ENCODE data around the gene GPX4.

DNA sequence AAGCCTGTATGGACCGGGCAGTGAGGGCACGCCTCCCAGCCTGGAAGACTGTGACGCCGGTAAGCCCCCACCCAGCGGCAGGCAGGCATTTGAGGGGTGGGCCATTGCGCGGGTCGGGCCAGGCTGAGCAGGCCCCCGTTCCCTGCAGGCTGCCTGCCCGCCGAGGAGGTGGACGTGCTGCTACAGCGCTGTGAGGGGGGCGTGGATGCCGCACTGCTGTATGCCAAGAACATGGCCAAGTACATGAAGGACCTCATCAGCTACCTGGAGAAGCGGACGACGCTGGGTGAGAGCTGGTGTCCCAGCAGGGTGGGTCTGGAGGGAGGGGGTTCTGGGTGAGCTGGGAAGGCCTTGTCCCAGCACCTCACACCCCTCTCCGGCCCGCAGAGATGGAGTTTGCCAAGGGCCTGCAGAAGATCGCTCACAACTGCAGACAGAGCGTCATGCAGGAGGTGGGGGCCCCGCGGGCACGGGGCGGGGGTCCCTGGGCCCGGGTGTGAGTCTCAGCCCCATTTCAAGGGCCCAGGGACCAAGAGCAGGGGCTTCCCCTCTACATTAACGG lies 29.8 kb upstream of the GPX4 start:
- TF ChIP-seq CHD2 (IDR thresholded peaks at IDR 0.05; ENCODE audit: borderline replicate concordance, low read depth, low read length): no peak
- no peak for TF ChIP-seq ASH2L (IDR thresholded peaks at IDR 0.05; ENCODE audit: borderline replicate concordance, low read depth)
- TF ChIP-seq, protein P1, sequence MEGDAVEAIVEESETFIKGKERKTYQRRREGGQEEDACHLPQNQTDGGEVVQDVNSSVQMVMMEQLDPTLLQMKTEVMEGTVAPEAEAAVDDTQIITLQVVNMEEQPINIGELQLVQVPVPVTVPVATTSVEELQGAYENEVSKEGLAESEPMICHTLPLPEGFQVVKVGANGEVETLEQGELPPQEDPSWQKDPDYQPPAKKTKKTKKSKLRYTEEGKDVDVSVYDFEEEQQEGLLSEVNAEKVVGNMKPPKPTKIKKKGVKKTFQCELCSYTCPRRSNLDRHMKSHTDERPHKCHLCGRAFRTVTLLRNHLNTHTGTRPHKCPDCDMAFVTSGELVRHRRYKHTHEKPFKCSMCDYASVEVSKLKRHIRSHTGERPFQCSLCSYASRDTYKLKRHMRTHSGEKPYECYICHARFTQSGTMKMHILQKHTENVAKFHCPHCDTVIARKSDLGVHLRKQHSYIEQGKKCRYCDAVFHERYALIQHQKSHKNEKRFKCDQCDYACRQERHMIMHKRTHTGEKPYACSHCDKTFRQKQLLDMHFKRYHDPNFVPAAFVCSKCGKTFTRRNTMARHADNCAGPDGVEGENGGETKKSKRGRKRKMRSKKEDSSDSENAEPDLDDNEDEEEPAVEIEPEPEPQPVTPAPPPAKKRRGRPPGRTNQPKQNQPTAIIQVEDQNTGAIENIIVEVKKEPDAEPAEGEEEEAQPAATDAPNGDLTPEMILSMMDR (IDR thresholded peaks at IDR 0.05 in 2 of 3, conservative IDR thresholded peaks at IDR 0.05 in 1 of 3; ENCODE audit: control insufficient read depth in 2 of 3, extremely low read depth in 1 of 3, insufficient read depth in 1 of 3, low read depth in 3 of 3, low read length in 3 of 3): no peak
- no peak for TF ChIP-seq RB1 (IDR thresholded peaks at IDR 0.05; ENCODE audit: borderline replicate concordance)
- TF ChIP-seq POLR2AphosphoS5 (IDR thresholded peaks at IDR 0.05; ENCODE audit: low read length): no peak
- TF ChIP-seq HCFC1 (IDR thresholded peaks at IDR 0.05; ENCODE audit: low read length): no peak
- TF ChIP-seq, protein P2, sequence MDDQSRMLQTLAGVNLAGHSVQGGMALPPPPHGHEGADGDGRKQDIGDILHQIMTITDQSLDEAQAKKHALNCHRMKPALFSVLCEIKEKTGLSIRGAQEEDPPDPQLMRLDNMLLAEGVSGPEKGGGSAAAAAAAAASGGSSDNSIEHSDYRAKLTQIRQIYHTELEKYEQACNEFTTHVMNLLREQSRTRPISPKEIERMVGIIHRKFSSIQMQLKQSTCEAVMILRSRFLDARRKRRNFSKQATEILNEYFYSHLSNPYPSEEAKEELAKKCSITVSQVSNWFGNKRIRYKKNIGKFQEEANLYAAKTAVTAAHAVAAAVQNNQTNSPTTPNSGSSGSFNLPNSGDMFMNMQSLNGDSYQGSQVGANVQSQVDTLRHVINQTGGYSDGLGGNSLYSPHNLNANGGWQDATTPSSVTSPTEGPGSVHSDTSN (IDR thresholded peaks at IDR 0.05; ENCODE audit: insufficient replicate concordance, low read depth, low read length): no peak
- TF ChIP-seq, protein P3, sequence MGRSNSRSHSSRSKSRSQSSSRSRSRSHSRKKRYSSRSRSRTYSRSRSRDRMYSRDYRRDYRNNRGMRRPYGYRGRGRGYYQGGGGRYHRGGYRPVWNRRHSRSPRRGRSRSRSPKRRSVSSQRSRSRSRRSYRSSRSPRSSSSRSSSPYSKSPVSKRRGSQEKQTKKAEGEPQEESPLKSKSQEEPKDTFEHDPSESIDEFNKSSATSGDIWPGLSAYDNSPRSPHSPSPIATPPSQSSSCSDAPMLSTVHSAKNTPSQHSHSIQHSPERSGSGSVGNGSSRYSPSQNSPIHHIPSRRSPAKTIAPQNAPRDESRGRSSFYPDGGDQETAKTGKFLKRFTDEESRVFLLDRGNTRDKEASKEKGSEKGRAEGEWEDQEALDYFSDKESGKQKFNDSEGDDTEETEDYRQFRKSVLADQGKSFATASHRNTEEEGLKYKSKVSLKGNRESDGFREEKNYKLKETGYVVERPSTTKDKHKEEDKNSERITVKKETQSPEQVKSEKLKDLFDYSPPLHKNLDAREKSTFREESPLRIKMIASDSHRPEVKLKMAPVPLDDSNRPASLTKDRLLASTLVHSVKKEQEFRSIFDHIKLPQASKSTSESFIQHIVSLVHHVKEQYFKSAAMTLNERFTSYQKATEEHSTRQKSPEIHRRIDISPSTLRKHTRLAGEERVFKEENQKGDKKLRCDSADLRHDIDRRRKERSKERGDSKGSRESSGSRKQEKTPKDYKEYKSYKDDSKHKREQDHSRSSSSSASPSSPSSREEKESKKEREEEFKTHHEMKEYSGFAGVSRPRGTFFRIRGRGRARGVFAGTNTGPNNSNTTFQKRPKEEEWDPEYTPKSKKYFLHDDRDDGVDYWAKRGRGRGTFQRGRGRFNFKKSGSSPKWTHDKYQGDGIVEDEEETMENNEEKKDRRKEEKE (IDR thresholded peaks at IDR 0.05): no peak
- no peak for TF ChIP-seq KDM1A (IDR thresholded peaks at IDR 0.05; ENCODE audit: borderline replicate concordance)
